Peyer's patch (tissue), 4 donors: ENCODE results near the gene UQCRHL.
"Not testable (repeated sequence)": the region's sequence is repeated elsewhere in the genome, so short reads cannot be mapped to it uniquely, and the experiment has no call there.

ENCODE experiments used
- POLR2A ChIP-seq, 2 donors: fragments of 450-650 bp; IDR thresholded peaks; one replicate each; pipeline ENCODE4 v1.5.1; 2017; ENCODE audit warnings: antibody characterized with exemption in 2 of 2, mild to moderate bottlenecking in 2 of 2, moderate library complexity in 2 of 2
- TF ChIP-seq, protein P1 (sequence below), 6 experiments: fragments of 450-650 bp in 4 of 6; fragments of 200-600 bp in 2 of 6; sonication (generic) in 1 of 6; IDR thresholded peaks; one replicate each; pipeline ENCODE4 v1.5.1; 2017 to 2019; ENCODE audit warnings: antibody characterized with exemption in 6 of 6, mild to moderate bottlenecking in 3 of 6, moderate library complexity in 1 of 6

DNA sequence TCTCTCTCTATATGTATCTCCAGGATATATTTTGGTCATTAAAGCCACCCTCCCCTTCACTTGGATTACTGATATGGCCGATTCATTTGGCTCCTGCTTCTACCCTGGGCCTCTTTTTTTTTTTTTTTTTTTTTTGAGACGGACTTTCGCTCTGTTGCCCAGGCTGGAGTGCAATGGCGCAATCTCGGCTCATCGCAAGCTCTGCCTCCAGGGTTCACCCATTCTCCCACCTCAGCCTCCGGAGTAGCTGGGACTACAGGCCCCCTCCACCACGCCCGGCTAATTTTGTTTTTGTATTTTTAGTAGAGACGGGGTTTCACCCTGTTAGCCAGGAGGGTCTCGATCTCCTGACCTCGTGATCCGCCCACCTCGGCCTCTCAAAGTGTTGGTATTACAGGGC, 21.5 kb upstream of the UQCRHL start:
- TF ChIP-seq, protein P1, sequence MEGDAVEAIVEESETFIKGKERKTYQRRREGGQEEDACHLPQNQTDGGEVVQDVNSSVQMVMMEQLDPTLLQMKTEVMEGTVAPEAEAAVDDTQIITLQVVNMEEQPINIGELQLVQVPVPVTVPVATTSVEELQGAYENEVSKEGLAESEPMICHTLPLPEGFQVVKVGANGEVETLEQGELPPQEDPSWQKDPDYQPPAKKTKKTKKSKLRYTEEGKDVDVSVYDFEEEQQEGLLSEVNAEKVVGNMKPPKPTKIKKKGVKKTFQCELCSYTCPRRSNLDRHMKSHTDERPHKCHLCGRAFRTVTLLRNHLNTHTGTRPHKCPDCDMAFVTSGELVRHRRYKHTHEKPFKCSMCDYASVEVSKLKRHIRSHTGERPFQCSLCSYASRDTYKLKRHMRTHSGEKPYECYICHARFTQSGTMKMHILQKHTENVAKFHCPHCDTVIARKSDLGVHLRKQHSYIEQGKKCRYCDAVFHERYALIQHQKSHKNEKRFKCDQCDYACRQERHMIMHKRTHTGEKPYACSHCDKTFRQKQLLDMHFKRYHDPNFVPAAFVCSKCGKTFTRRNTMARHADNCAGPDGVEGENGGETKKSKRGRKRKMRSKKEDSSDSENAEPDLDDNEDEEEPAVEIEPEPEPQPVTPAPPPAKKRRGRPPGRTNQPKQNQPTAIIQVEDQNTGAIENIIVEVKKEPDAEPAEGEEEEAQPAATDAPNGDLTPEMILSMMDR (IDR thresholded peaks at IDR 0.05) = not testable (repeated sequence)
- TF ChIP-seq POLR2A (IDR thresholded peaks at IDR 0.05) = not testable (repeated sequence)
